Testis (tissue), 2 donors: ENCODE measurements around the gene TASP1.

Experiments used
- CTCF ChIP-seq, 3 experiments: fragments of 450-650 bp in 2 of 3; fragments of 200-600 bp in 1 of 3; sonication (generic) in 1 of 3; IDR thresholded peaks; one replicate each; pipeline ENCODE4 v1.5.1; 2016 to 2019; ENCODE audit warnings: antibody characterized with exemption in 3 of 3, mild to moderate bottlenecking in 2 of 3, moderate library complexity in 1 of 3
- POLR2A ChIP-seq: fragments of 450-650 bp; IDR thresholded peaks from one replicate; pipeline ENCODE4 v1.6.1; 2017; ENCODE audit warnings: antibody characterized with exemption, mild to moderate bottlenecking, moderate library complexity

GRCh38 chr20:13382786-13383185 is 255.9 kb downstream of the TASP1 start:
- no peak for TF ChIP-seq POLR2A
- no peak for TF ChIP-seq CTCF (IDR thresholded peaks at IDR 0.05)
